Measurements from ENCODE around the gene TPP1. TPM values are rescaled to one million over a fixed set of nuclear protein-coding genes. Genes with fewer than 3 reads are reported as not detected.

TPP1 gene
- total and polyA plus RNA-seq, 2 of the 13 experiments (the other 11 are each of a cell fraction or from before 2014, with no cell fraction given): 13.9 to 74.6 TPM

- TF ChIP-seq, protein P1, sequence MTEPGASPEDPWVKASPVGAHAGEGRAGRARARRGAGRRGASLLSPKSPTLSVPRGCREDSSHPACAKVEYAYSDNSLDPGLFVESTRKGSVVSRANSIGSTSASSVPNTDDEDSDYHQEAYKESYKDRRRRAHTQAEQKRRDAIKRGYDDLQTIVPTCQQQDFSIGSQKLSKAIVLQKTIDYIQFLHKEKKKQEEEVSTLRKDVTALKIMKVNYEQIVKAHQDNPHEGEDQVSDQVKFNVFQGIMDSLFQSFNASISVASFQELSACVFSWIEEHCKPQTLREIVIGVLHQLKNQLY (CRISPR knock-in tag; IDR thresholded peaks at IDR 0.05): 0 out of 2 replicates have a peak, but pooled peaks have one; percentile 28
- TF ChIP-seq PAX8 (CRISPR knock-in tag; IDR thresholded peaks at IDR 0.05; ENCODE audit: borderline replicate concordance) (no peak), GLMP (CRISPR knock-in tag; IDR thresholded peaks at IDR 0.05; ENCODE audit: borderline replicate concordance) (no peak), NCOA5 (CRISPR knock-in tag; IDR thresholded peaks at IDR 0.05) (no peak), PRDM10 (CRISPR knock-in tag; IDR thresholded peaks at IDR 0.05; ENCODE audit: low read depth) (peak; percentile 58), STAT6 (CRISPR knock-in tag; IDR thresholded peaks at IDR 0.05; ENCODE audit: borderline replicate concordance) (no peak; the same call in 1 of the 2 replicates), NCOA2 (CRISPR knock-in tag; IDR thresholded peaks at IDR 0.05) (0 out of 2 replicates have a peak, but pooled peaks have one; percentile 32), SNAPC4 (CRISPR knock-in tag; IDR thresholded peaks at IDR 0.05) (no peak), ZNF274 (CRISPR knock-in tag; IDR thresholded peaks at IDR 0.05) (no peak), CCDC6 (CRISPR knock-in tag; IDR thresholded peaks at IDR 0.05) (no peak), ZFX (CRISPR knock-in tag; IDR thresholded peaks at IDR 0.05; ENCODE audit: low read depth) (no peak), HHEX (CRISPR knock-in tag; IDR thresholded peaks at IDR 0.05) (no peak), PTBP1 (IDR thresholded peaks at IDR 0.05; ENCODE audit: low read depth, low read length, poor library complexity, severe bottlenecking) (no peak), ZSCAN29 (CRISPR knock-in tag; conservative IDR thresholded peaks at IDR 0.05) (no peak), FOXM1 (CRISPR knock-in tag; IDR thresholded peaks at IDR 0.05) (no peak)
Measured at GRCh38 chr11:6619004-6619745, at the start of gene TPP1 (continued).

Measured in HepG2 (cell line).